HG02678 (cell line): ENCODE measurements around the gene ACAT2.
A peak's percentile ranks its signal among the peaks of the same experiment; 100 is the strongest.
"Not testable (repeated sequence)": the region's sequence is repeated elsewhere in the genome, so short reads cannot be mapped to it uniquely, and the experiment has no call there.

ENCODE experiments used
- ATAC-seq: cut with Tn5 transposase; IDR thresholded peaks from one replicate; pipeline ENCODE4 v1.9.1; 2021; ENCODE audit warnings: mild to moderate bottlenecking, moderate library complexity; ENCODE audit not compliant: unreplicated experiment

The ACAT2 gene

DNA sequence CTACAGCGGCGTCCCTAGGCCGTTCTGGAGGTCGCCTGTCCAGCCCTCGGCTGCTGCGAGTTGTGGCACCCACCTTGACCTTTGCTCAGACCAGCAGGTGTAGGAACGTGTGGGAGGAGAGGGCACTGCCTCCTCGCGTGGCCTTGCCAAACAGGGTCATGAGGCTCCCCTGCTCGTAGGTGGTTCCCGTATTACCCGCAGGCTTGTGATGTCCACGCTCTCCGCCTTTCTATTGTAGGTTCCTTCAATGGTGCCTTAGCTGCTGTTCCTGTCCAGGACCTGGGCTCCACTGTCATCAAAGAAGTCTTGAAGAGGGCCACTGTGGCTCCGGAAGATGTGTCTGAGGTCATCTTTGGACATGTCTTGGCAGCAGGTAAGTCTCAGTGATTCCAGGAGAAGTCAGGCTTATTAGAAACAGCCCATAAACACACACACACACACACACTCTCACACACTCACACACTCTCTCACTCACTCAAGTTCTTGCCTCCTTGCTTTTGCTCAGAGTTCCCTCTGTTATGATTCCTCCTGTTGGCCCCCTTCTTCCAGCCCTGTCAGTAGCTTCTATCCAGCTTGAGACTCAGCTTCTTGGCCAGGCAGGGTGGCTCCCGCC is 942 bp downstream of the ACAT2 start:
- peak; percentile 4 for ATAC-seq

DNA sequence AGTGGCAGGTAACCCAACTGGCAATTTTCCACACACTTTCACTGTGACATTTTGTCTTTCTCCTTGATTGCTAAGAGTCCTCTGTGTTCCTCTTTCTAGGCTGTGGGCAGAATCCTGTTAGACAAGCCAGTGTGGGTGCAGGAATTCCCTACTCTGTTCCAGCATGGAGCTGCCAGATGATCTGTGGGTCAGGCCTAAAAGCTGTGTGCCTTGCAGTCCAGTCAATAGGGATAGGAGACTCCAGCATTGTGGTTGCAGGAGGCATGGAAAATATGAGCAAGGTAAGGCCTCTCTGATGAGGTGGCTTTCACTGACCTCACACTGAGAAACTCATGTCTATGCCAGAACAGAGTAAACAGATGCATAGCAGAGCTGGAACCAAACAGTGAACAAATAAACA is 5.1 kb downstream of the ACAT2 start:
- ATAC-seq: no peak

DNA sequence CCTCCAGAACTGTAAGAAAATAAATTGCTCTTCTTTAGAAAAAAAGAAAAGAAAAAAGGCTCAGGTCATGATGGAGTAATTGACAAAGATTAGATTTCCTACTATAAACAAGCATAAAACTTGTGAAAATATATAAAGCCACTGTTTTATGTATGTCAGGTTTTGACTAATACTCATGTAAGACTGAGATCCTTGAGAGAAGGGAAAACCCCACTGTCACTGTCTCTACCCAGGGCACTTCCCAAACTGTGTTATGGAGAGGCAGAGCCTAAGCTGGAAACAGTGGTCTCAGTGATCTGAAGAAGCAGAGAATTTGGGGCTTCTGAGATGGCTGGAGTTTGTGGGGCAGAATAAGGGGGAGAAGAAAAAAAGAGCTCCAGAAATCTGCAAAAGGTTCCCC is 7.6 kb downstream of the ACAT2 start:
- no peak for ATAC-seq

DNA sequence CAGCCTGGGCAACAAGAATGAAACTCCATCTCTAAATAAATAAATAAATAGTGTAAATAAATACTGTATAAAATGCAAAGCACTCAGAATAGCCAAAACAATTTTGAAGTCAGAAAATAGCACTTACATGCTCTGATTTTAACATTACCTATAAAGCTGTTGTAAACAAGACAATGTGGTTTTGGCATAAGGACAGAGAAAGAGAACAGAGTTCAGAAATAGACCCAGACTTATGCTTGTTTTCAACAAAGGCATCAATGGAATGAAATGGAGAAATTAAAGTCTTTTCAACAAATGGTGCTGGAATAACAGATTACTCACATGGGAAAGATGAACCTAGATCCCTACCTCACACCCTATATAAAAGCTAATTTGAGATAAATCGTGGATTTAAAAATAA is 10.4 kb downstream of the ACAT2 start:
- no peak for ATAC-seq

DNA sequence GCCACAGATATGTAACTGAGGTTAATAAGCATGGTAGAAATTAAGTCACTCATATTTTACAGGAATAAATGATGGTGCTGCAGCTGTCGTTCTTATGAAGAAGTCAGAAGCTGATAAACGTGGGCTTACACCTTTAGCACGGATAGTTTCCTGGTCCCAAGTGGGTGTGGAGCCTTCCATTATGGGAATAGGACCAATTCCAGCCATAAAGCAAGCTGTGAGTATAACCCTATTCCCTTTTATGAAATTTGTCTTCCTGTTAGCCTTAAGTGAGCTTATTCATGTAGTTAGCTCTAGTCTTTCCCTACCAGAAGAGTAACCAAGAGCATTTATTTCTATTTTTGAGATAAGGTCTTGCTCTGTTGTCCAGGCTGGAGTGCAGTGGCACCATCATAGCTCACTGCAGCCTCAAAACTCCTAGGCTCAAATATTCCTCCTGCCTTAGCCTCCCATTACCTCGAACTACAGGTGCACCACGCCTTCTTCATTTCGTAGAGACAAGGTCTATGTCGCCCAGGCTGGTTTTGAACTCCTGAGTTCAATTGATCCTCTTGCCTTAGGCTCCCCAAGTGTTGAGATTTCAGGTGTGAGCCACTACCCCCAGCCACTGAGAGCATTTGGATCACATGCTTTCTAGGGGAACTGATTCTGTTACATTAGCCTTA is 15.5 kb downstream of the ACAT2 start:
- no peak for ATAC-seq

DNA sequence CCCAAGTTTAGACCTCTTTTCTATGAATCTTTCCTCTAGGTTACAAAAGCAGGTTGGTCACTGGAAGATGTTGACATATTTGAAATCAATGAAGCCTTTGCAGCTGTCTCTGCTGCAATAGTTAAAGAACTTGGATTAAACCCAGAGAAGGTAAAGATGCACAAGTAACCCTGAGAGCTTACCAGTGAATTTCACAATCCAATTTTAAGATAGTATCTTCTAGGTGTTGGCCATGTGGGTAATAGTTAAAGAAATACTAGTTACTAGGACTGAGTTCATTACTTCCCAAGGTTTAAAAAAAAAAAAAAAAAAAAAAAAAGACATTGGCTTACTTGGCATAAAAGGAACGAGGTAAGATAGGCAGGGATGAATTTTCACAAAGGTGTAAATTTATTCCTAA is 16.3 kb downstream of the ACAT2 start:
- ATAC-seq: no peak

DNA sequence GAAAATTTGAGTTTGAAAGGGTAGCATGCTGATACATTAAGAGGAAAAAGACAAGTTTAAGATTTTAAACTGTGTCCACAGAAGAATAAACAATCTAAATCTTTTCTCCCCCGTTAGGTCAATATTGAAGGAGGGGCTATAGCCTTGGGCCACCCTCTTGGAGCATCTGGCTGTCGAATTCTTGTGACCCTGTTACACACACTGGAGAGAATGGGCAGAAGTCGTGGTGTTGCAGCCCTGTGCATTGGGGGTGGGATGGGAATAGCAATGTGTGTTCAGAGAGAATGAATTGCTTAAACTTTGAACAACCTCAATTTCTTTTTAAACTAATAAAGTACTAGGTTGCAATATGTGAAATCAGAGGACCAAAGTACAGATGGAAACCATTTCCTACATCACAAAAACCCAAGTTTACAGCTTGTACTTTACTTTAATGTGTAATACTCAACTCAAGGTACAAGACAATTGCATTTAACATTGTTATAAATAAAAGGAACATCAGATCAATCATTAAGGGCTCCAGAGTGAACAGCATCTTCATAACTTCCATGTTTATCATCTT is 16.8 kb downstream of the ACAT2 start:
- ATAC-seq: no peak

DNA sequence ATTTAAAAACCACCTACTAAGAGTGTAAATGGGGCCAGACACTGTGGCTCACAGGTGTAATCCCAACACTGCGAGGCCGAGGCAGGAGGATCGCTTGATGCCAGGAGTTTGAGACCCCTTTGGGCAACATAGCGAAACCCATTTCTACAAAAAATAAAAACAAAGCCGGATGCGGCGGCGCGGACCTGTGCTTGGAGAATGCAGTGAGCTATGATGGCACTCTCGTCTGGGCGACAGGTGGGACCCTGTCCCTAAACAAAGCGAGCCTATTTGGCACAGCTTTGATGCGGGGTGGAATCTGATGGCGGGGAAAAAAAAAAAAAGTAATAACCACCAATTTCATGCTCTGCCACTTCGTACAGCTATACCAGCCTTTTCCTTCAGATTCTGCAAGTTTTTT is 26.4 kb downstream of the ACAT2 start:
- no peak for ATAC-seq

DNA sequence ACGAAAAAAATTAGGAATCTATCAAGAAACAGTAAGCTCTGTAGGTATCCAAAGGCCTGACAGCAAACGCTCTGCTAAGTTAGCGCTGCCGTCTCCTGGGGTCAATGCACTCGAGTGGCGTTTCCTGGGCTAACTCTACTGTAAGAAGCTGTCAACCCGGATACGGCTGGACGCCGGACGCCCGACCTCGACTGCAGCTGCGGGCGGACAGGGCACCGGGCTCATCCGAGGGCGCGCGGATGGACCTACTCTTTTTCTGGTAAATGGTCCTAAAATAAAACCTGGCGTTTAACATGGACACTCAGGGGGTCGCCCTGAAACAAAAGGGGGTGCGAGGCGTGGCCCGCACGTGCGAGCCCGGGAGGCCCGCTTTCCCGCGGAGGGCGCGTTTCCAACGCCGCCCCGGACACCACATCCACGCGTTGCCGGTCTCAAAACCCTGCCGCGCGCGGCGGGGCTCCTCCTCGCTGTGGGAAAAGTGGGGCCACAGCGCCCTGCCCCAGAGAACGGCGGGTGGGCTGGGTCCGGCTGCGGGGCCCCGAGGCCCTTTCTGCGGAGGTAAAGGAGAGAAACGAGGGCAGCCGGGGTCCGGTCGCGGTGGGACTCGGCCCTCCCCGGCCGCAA is 27.0 kb downstream of the ACAT2 start:
- ATAC-seq: peak; percentile 0

DNA sequence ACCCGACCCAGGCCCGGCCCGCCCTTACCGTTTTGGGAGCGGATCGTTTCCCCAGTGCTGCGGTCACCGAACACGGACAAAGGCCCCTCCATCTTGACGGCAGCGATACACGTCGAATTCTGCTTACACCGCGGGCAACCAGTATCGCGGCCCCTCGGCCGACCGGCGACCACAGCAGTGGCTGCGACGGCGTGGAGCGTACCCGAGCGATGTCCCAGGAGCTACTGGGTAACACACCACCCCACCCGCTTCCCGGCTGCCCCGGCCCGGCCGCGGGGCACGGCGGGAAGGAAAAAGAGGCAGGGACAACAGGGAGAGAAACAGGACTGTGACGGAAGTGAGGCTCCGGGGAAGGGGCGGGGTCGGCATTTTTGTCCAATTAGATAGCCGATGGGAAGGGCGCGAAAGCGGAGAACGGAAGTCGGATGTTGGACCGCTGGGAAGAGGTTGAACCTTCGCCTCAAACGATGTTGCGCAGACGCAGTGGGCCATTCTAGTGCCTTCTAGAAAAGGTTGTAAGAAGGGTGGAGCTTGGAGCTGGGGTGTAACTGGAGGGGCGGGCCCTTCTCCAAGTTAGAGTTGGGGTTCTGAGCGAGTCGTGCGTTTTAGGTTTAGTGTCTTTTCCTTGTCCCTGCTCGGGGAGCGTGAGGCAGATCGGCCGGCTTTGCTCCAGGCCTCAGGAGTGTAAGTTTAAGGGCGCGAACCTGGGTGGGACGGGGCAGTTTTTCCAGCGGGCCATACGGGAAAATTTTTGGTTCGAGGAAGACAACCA is 27.7 kb downstream of the ACAT2 start, which contains the start of gene TCP1:
TCP1 (minus strand) TSS at position 226 of the 772 bp plus-strand sequence; CDS start at position 92, 134 bp downstream.
- peak; percentile 76 for ATAC-seq

DNA sequence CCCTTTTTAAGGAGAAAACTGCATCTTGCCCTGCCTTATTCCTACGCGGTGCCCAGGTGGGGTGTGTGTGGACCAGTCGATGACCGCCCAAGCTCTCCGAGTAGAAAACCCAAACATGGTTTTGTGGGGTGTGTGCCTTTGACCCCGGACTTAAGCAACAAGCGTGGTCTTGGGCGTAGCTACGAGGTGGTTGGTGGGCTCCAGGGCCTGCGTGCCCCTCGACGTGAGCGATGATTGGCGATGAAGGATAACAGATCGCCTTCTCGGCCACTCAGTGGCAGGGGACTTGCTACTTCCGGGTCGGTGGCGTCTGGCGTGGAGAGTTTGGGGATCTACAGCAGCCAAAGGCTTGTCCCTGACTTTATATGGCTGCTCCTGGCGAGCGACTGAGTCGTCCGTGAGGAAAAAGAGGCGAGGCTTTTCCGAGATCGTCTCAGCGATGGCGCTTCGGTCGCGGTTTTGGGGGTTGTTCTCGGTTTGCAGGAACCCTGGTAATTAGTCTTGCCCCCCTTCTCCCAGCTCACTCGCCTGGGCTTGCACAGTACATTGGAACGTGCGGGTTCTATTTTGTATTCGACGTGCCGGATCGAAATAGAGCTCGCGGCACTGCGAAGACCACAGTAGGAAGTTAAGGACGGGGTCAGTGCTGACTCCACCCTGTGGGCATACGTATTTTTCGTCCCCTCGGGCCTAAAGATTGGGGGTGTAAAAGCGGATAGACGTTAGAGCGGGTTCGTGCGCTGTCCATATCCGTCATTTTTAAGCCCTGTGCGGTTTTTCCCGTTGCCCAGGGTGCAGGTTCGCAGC is 28.5 kb downstream of the ACAT2 start, which contains the start of gene MRPL18:
MRPL18 (plus strand) TSS at position 319 of the 807 bp plus-strand sequence; CDS start at position 440, 121 bp downstream.
- peak; percentile 80 for ATAC-seq

DNA sequence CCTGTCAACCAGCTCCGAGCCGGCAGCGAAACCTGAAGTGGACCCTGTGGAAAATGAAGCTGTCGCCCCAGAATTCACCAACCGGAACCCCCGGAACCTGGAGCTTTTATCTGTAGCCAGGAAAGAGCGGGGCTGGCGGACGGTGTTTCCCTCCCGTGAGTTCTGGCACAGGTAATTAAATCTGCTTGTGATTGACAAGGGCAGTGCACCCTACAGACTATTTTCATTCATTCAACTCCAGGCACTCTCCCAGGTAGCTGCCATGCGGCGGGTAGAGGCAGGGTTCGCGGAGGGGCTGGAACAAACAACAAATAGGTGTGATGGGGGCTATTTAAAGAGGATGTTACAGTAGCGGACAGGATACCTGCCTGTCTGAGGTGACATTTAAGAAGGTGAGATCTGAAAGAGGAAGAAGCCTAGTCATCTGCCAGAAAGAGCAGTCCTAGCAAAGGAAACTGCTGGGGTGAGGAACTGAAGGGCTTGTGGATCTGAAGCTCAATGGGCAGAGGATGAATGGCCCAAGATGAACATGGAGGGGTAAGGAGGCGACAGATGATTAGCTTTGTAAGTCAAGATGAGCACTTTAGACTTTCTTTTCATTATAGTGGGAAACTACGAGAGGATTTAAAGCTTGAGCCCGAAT is 29.2 kb downstream of the ACAT2 start:
- ATAC-seq: no peak

DNA sequence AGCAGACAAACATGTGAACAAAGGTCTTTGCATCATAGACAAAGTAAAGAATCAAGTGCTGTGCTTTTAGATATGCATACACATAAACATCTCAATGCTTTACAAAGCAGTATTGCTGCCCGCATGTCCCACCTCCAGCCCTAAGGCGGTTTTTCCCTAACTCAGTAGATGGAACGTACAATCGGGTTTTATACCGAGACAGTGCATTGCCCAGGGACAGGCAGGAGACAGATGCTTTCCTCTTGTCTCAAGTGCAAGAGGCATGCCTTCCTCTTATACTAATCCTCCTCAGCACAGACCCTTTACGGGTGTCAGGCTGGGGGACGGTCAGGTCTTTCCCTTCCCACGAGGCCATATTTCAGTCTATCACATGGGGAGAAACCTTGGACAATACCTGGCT is 33.1 kb downstream of the ACAT2 start:
- ATAC-seq: not testable (repeated sequence)

DNA sequence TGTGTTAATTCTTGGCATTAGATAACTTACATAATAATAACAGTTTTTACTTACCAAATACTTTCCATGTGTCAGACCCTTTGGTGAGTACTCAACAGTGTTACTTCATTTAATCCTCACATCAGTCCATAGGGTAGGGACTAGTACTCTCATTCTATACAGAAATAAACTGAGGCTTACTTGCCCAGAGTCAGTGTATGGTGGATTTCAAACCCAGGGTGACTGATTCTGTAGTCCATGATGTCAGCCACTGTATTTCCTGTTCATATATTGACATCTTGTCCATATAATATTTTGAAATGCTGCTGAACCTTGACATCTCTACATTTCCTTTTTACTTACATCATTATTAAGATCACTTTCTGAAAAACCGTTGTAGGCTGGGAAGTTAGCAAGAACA is 35.7 kb downstream of the ACAT2 start:
- no peak for ATAC-seq

DNA sequence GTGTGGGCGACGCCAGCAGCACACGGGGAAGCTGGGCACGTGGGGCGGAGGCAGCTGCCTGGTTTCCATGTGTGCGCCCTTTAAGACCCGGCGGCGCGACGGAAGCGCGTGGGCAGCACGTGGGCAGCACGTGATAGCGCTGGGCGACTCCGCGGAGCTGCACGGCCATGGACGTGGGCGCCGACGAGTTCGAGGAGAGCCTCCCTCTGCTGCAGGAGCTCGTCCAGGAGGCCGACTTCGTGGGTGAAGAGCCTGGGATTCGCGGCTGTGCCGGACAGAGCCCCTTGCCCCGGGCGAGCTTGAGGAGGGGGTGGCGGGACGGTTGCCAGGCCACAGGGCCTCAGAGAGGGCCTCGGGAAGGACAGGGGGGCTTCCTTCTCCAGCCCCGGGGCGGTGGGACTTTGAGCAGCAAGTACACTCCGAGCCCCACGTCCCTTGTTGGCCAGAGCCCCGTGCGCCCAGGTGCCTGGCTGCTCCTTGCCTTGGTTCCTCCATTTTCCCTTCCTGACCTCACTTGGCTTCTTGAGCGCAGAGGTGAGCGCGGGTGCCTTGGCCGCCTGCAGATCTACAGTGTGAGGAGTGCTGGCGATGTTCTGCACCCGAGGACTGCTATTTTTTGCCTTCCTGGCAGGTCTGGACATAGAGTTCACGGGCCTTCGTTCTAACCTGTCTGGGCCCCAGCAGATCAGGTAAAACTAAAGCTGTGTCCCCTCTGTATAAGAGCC is 38.5 kb downstream of the ACAT2 start, which contains the start of gene PNLDC1:
PNLDC1 (plus strand) TSS at position 136 of the 725 bp plus-strand sequence; CDS start at position 168, 32 bp downstream.
- ATAC-seq: no peak

DNA sequence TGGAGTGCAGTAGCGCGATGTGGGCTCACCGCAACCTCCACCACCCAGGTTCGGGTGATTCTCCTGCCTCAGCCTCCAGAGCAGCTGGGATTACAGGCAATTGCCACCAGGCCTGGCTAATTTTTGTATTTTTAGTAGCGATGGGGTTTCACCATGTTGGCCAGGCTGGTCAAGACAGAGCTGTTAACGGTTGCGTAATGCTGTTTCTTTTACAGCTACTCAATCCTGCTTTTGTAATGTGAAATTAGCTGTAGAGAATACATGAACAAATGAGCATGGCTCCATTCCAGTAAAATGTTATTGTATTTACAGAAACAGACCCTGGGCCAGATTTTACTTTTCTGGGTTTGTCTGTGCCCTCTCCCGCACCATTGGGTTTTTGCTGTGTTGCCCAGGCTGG is 40.1 kb downstream of the ACAT2 start:
- no peak for ATAC-seq

DNA sequence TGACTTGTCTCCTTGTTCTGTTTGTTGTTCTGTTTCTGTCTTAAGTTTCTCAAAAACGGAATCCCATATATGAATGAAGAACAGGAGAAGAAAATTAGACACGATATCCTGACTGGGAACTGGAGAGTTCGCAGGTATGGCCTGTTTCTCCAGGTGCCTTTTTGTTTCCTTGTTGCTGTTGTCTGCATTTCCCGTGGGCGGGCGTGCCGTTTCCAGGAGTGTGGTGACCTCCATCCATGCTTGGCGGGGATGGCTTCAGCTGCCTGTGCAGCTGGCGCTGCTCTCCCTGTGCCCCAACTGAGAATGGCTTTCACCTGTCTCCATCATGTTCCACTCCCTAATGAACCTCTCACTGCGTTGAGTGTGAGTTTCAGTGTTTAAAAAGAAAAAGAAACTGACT is 42.7 kb downstream of the ACAT2 start:
- no peak for ATAC-seq

DNA sequence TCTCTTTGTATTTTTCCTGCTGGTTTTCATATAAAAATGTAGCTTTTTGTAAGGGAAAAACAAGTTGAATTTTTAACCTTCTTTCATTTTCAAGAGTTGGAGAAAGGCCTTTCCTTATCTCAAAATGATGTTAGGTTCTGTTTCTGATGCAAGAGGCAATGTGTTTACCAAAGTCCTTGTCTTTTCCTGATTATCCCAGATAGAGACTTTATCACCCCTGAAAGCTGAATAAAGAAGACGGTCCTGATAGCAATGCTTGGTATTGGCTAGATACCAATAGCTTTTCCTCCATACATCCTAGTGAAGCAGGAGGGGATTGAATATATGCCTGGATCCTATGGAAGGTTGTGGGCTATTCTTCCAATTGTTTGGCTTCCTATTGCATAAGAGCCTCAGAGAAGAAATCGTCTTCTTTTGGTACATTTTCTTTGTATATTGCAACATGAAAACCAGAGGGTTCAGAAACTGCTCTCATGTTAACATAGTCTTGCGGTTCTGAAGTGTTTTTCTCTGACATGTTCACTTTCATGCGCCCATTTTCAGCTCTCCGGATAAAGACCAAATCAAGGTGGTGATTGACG is 43.7 kb downstream of the ACAT2 start:
- no peak for ATAC-seq

DNA sequence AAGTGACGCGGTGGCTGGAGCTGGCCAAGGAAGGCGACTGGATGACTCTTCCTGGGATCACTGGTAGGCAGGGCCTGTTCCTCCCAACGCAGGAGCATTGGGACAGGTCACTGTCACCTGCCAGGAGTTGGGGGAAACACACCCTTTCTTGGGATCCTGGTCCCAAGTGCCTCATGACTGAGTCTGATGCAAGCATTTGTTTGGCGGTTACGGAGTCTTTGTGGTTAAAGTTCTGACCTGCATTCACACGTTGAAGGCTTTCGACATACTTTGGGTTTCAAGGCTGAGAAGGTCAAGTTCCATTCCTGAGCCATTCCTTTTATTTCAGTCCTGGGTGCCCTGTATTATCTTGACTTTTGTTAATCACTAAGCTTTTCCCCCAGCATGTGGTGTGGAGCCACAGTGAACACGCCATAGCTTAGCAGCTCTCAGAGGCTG is 44.2 kb downstream of the ACAT2 start:
- ATAC-seq: no peak
